K562 (cell line): Measurements from ENCODE around the gene CFDP1. TPM values are rescaled to one million over a fixed set of nuclear protein-coding genes. Genes with fewer than 3 reads are reported as not detected.
A peak's percentile ranks its signal among the peaks of the same experiment; 100 is the strongest.

Source experiments
- ATAC-seq: fragments of 200-7000 bp; cut with Tn5 transposase; 3 replicates; pipeline ENCODE4 v1.9.1; 2020; ENCODE audit warnings: moderate library complexity
- BruUV-seq: library from RNA; stranded (reverse); fragments of 400-500 nt; replicated peaks from 2 replicates; lab custom pipeline; 2021; lab: Mats Ljungman, UMichigan
- CTCF ChIA-PET: fragments of 300-600 bp; formaldehyde crosslinking; extraction: SDS; loops from one replicate; lab custom pipeline; 2021; ENCODE audit warnings: low intra/inter-chr PET ratio; lab: Yijun Ruan, JAX
- POLR2A ChIA-PET: fragments of 300-600, 350-650 bp; sonication (Branson Sonifier 250); formaldehyde crosslinking; extraction: SDS; loops from one replicate; lab custom pipeline; 2021; ENCODE audit warnings: antibody characterized with exemption, inconsistent platforms; lab: Yijun Ruan, JAX
- DNase-seq, 4 experiments: peaks; one replicate each; pipeline versions ENCODE4 v3.0.0 to v3.0.0-alpha.2; 2011 to 2018; ENCODE audit warnings: low spot score in 3 of 4, mixed read lengths in 3 of 4; ENCODE audit errors: extremely low read depth in 1 of 4
- FAIRE-seq: peaks from 2 replicates; lab custom pipeline; 2011; peaks lifted over from hg19 to GRCh38; lab: Jason Lieb, UNC
- H2AFZ ChIP-seq: 2 replicates; pipeline ENCODE4 v1.6.0; 2011; ENCODE audit warnings: low read depth, low read length, control low read depth, inconsistent platforms
- H3K27ac ChIP-seq: fragments of 200-600 bp; 3 replicates; pipeline ENCODE4 v1.8.0; 2011; ENCODE audit warnings: low read depth, mild to moderate bottlenecking, control low read depth, inconsistent platforms, low read length, moderate library complexity, mixed read lengths; ENCODE audit errors: extremely low read depth
- H3K27me3 ChIP-seq, 2 experiments: fragments of 300-600 bp in 1 of 2; 2 replicates in 1 of 2; 3 replicates in 1 of 2; pipeline versions ENCODE4 v1.6.0 to v1.8.0; 2011; ENCODE audit warnings: inconsistent platforms in 2 of 2, low read length in 2 of 2, mild to moderate bottlenecking in 1 of 2, mixed read lengths in 1 of 2, moderate library complexity in 1 of 2; ENCODE audit not compliant: control insufficient read depth in 2 of 2, insufficient read depth in 2 of 2
- H3K36me3 ChIP-seq: fragments of 300-600 bp; 3 replicates; pipeline ENCODE4 v1.8.0; 2011; ENCODE audit warnings: mild to moderate bottlenecking, low read length, inconsistent platforms; ENCODE audit not compliant: control insufficient read depth, insufficient read depth
- H3K4me1 ChIP-seq, 2 experiments: fragments of 200-600 bp in 1 of 2; replicated peaks in 1 of 2; 2 replicates in 1 of 2; 3 replicates in 1 of 2; pipeline versions ENCODE4 v1.5.1 to v1.8.0; 2011; ENCODE audit warnings: inconsistent platforms in 2 of 2, low read length in 2 of 2, mild to moderate bottlenecking in 1 of 2, mixed read lengths in 1 of 2, moderate library complexity in 1 of 2; ENCODE audit not compliant: control insufficient read depth in 2 of 2, insufficient read depth in 2 of 2
- H3K4me2 ChIP-seq: 2 replicates; pipeline ENCODE4 v1.6.1; 2011; ENCODE audit warnings: low read length, control low read depth, inconsistent platforms, mixed read lengths; ENCODE audit not compliant: insufficient read depth
- H3K4me3 ChIP-seq: fragments of 200-600 bp; sonication (generic), shearing (Covaris generic); 2 replicates; pipeline ENCODE4 v1.5.1; 2016; ENCODE audit warnings: control low read depth, inconsistent platforms
- H3K79me2 ChIP-seq: fragments of 200-600 bp; 3 replicates; pipeline ENCODE4 v1.8.0; 2011; ENCODE audit warnings: low read length, inconsistent platforms; ENCODE audit not compliant: control insufficient read depth, insufficient read depth
- H3K9ac ChIP-seq, 2 experiments: 2 replicates each; pipeline versions ENCODE4 v1.6.0 to v1.6.1; 2011; ENCODE audit warnings: low read depth in 2 of 2, low read length in 2 of 2, control low read depth in 1 of 2, inconsistent platforms in 1 of 2, mild to moderate bottlenecking in 1 of 2, mixed read lengths in 1 of 2; ENCODE audit not compliant: insufficient read depth in 1 of 2
- H3K9me1 ChIP-seq: one replicate; pipeline ENCODE4 v1.6.0; 2011; ENCODE audit warnings: inconsistent platforms, mild to moderate bottlenecking, low read length, moderate library complexity; ENCODE audit not compliant: control insufficient read depth, insufficient read depth
- H3K9me3 ChIP-seq: replicated peaks from 2 replicates; pipeline ENCODE4 v1.5.1; 2011; ENCODE audit warnings: low read depth, low read length, inconsistent platforms; ENCODE audit not compliant: control insufficient read depth, insufficient read depth
- H4K20me1 ChIP-seq: replicated peaks from 2 replicates; pipeline ENCODE4 v1.6.1; 2011; ENCODE audit warnings: low read length, inconsistent platforms, mixed read lengths; ENCODE audit not compliant: control insufficient read depth, insufficient read depth
- ATF4 ChIP-seq: fragments of 450-650 bp; formaldehyde crosslinking; IDR thresholded peaks from 2 replicates; pipeline ENCODE4 v1.4.0; 2022; ENCODE audit warnings: mild to moderate bottlenecking, moderate library complexity
- FOXM1 ChIP-seq, 2 experiments: fragments of 450-650 bp in 1 of 2; sonication (generic) in 1 of 2; formaldehyde crosslinking in 1 of 2; IDR thresholded peaks; 2 replicates each; pipeline versions ENCODE4 v1.6.1 to v1.9.0; 2017 to 2022; ENCODE audit warnings: low read depth in 2 of 2, mild to moderate bottlenecking in 2 of 2, missing genetic modification reagents in 1 of 2, moderate library complexity in 1 of 2
- KDM1A ChIP-seq, 2 experiments: fragments of 450-650 bp; IDR thresholded peaks; 2 replicates each; pipeline ENCODE4 v1.6.1; 2016; ENCODE audit warnings: mild to moderate bottlenecking in 2 of 2
- MITF ChIP-seq: IDR thresholded peaks from 2 replicates; pipeline ENCODE4 v1.6.1; 2014; ENCODE audit warnings: antibody characterized with exemption
- PCBP1 ChIP-seq: fragments of 200-400 bp; formaldehyde crosslinking; IDR thresholded peaks from 2 replicates; pipeline ENCODE4 v1.6.1; 2018; ENCODE audit warnings: mild to moderate bottlenecking, low read depth, low read length; ENCODE audit not compliant: poor library complexity, severe bottlenecking
- SMAD4 ChIP-seq: fragments of 250-450 bp; sonication (Bioruptor Pico); conservative IDR thresholded peaks from 2 replicates; pipeline ENCODE4 v1.8.0; 2021; ENCODE audit warnings: inconsistent platforms, mild to moderate bottlenecking, moderate library complexity
- ZFX ChIP-seq: sonication (generic); formaldehyde crosslinking; IDR thresholded peaks from 2 replicates; pipeline ENCODE4 v1.8.0; 2022; ENCODE audit warnings: mild to moderate bottlenecking, missing genetic modification reagents, moderate library complexity
- WGBS: fragments of 100-300 bp; shearing (Covaris generic); methylation state at CpG from one replicate; pipeline ENCODE4 v1.1.6; 2016; ENCODE audit warnings: low coverage, mixed read lengths; ENCODE audit not compliant: insufficient coverage; ENCODE audit errors: missing lambda C conversion rate; 5-methylcytosine and 5-hydroxymethylcytosine counted together
- in situ Hi-C: fragments of 300-500 bp; cut with MboI; formaldehyde crosslinking; loops from 4 replicates; pipeline ENCODE4 v1.15.0; 2018; ENCODE audit warnings: inconsistent platforms, mixed read lengths
- intact Hi-C: fragments of 100-400 bp; cut with micrococcal nuclease; formaldehyde crosslinking; loops from 2 replicates; pipeline ENCODE4 v1.14.2; 2022
- polyA plus RNA-seq, 8 experiments: library from polyadenylated mRNA; depleted of rRNA in 4 of 8; stranded (reverse) in 5 of 8; unstranded in 3 of 8; fragments of >200 nt; fragmentation: Nextera tagmentation in 2 of 8; fragmentation: Illumina TruSeq in 1 of 8; extraction: Ambion mirVana in 2 of 8; extraction: Trizol in 1 of 8; gene quantifications; 2 replicates each; pipeline versions ENCODE4 v1.2.1 to v1.2.3, GENCODE V29; 2011 to 2014; ENCODE audit warnings: inconsistent platforms in 1 of 8, missing spikeins in 1 of 8
- total RNA-seq, 7 experiments: library from RNA; depleted of rRNA in 6 of 7; stranded (reverse); fragments of >200 nt in 6 of 7; fragmentation: Illumina TruSeq in 2 of 7; extraction: Trizol in 2 of 7; gene quantifications; 2 replicates each; pipeline versions ENCODE4 v1.2.1 to v1.2.3, GENCODE V29; 2011 to 2021; ENCODE audit warnings: low replicate concordance in 1 of 7

CFDP1 gene
- total and polyA plus RNA-seq, 9 of the 15 experiments (the other 6 are each of a cell fraction or from before 2014, with no cell fraction given), result 31.5 to 78.4 (median 61.7) TPM

GRCh38 chr16:75317532-75317931 lies 115.8 kb downstream of the CFDP1 start:
- Histone ChIP-seq H3K4me3 (no peak overlapping the region), H3K27me3 (no peaks in the 10 kb centered on the region), H3K9me1 (no peaks in the 10 kb centered on the region), H3K9ac (peak overlapping the region in 1 of 2 experiments; percentile 13; a peak in 2 of 4 replicates), H3K27ac (peak overlapping the region; percentile 62), H2AFZ (peak overlapping the region; percentile 69), H3K36me3 (peaks cover 4% of the 10 kb centered on the region; the same call in 1 of the 3 replicates), H3K9me3 (no peaks in the 10 kb centered on the region), H3K79me2 (no peaks in the 10 kb centered on the region), H3K4me1 (peaks cover 2 to 10% of the 10 kb centered on the region in 2 experiments; a peak in 4 of 5 replicates), H4K20me1 (no peaks in the 10 kb centered on the region), H3K4me2 (peak overlapping the region; percentile 9; the same call in 1 of the 2 replicates)
- in situ Hi-C loops (no loop called here), intact Hi-C loops (no loop called here)
- no peak; the same call in 2 of the 3 replicates for ATAC-seq
- no peak for FAIRE-seq
- CTCF ChIA-PET, result no interaction called here
- DNase-seq, result no peak
- POLR2A ChIA-PET, result interaction anchor here (1.0 kb wide), 1 partner anchor 9 kb away, joined by 3 read pairs; no protein-coding TSS in a partner anchor
- BruUV-seq, result no TSS peak
- 87% methylated on average over 4 of the region's 4 CpGs for WGBS
- TF ChIP-seq SMAD4 (CRISPR knock-in tag) (no peak), PCBP1 (no peak), ATF4 (CRISPR knock-in tag) (no peak), KDM1A (IDR thresholded peaks at IDR 0.05) (no peak), ZFX (CRISPR knock-in tag) (no peak), FOXM1 (IDR thresholded peaks at IDR 0.05; ENCODE audit: low read depth) (no peak), FOXM1 (CRISPR knock-in tag; IDR thresholded peaks at IDR 0.05; ENCODE audit: low read depth) (no peak), MITF (no peak)
